ENCODE results near the gene FRMD5.

GRCh38 chr15:43859546-43859945 lies 335.5 kb downstream of the FRMD5 start:
- TF ChIP-seq CTCF (IDR thresholded peaks at IDR 0.05; ENCODE audit: poor library complexity) = no peak
- TF ChIP-seq EZH2 (IDR thresholded peaks at IDR 0.05; ENCODE audit: borderline replicate concordance) = no peak
